Measurements from ENCODE around the gene C1QTNF7.

Gene C1QTNF7, protein sequence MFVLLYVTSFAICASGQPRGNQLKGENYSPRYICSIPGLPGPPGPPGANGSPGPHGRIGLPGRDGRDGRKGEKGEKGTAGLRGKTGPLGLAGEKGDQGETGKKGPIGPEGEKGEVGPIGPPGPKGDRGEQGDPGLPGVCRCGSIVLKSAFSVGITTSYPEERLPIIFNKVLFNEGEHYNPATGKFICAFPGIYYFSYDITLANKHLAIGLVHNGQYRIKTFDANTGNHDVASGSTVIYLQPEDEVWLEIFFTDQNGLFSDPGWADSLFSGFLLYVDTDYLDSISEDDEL

DNA sequence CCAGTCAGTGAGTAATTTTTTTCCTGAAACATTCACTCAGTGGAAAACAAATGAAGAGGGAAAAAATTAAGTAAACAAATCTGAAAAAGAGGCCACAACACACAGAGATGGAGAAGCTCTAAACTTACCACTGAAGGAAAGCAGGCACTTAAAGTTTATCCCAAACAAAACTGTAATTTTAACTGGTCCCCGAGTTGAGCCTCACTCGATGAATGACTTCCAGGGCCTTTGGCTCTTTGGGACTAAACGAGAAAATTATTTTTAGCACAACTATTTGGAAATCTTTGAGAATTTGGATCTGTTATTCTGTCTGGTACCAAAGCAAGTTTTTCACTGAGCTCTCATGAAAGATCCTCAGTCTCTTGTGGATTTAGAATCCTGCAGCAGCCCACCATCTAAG is at the start of gene C1QTNF7:
Gene C1QTNF7, plus strand, starts transcription at position 333 of the 400 bp plus-strand sequence. CDS start 7,711 bp downstream, outside the sequence.
- DNase-seq, result no peak

DNA sequence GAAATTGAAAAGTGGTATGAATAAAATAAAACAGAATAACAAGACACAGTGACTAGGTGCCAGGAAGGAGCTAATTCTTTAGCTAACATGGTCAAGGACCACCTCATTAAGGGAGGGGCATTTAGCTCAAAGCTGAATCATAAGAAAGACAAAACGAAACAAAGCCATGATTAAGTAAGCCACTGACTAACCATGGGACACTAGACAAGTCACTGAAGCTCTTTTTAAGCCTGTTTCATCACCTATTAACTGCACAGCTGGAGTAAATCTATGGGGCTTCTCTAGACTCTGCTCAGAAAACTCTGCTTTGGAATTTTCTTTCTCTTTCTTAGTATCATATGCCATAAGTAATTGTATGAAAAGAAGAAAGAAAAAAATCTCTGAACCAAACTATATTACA is 49.8 kb upstream of the C1QTNF7 start:
- DNase-seq, result no peak

DNA sequence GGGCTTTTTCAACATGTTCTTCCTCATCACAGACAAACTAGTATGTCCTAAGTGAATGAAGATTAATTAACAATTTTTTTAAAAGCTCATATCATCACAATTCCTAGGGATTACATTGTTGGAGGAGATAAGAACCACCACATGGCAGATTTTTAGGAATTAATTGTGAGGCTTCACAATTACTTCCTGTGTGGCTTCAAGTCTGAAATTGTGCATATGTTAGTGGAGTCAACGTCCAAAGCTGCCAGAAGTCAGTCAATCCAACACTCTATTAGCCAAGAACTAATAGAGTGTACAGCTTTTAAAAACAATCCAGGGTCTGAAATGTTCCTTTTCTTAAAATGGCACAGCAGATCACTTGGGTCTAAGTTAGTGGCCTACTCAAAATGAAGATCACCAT is 49.3 kb upstream of the C1QTNF7 start:
- no peak for DNase-seq

DNA sequence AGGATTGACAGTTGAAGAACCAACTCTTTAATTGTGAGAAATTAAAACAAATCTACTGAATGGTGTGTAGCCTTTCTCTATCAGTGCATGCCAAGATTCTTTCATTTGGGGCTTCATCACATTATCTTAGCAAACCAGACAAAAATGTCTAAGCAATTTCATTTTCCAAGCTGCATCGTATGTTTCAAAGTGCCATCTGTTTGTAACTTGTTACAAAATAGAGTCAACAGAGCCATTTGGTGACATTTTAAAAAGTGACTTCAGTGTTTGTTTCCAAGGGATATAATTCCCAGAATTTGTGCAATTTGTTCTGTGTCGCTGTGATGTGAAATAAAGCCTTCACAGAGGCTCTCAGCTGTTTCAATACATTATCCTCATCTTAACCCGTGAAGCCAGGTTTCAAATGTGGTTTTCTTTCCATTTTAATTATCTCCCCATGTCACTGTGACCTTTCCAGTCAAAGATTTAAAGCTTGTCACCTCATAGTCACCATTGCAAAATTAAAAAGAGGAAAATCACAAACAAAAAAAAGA is 46.0 kb upstream of the C1QTNF7 start:
- DNase-seq, result no peak

DNA sequence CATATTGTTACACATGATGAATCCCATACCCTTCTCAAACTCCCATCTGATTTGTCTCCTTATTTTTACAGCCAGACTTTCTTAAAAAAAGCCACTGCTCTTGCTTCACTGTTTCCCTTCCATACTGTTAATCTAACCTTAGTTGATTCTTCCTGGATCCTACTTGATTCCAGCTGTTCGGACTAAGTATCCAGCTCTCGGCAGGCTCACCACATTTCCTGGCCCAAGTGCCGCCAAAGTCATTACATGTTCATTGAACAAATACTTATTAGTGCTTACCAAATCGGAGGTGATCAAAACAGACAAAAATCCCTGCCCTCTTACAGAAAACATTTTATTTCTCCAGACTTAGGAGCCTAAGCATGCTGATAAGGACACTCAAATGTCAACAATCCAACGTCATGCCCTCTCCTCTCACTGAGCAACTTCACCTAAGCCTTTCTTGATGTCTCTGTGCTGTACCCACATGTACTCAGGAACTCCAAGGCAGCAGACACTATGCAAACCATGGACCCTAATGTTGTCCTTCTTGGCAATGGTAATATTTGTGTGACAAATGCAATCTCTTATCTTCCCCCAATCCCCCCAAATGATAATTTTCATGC is 45.1 kb upstream of the C1QTNF7 start:
- DNase-seq, result no peak

DNA sequence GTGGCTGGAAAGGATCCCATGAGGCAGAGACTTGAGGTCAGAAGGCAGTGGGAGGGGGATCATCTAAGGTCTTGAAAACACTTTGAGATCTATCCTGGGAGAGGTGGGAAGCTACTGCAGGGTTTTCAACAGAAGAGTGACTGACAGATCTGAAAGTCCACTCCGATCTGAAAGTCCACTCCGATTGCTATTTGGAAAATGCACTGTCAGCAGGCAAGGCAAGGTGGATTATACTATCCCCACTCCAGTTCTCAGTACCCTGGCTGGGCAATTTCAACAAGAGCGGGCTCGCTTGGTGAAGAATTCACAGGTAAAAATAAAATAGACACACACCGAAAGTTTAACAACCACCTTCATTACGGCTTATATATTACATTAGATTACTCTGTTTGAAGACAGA is 42.3 kb upstream of the C1QTNF7 start:
- DNase-seq, result no peak

DNA sequence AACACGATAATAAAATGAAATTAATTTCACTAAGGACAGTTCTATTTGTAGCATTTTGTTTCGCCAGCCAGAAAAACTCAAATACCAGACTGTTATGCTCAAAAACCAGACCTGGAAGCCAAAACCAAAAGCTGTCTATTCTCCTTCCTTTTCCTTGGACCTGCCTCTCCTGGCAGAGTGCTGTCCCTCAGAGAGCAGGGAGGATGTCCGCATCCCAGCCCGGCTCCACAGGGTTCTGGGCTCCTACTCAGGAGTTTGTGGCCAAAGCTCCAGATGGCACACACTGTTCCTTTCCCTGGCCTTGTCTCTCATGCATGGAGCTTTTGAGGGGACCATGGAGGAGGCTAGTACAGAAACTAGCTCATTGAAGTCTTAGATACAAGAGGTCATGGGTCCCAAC is 41.9 kb upstream of the C1QTNF7 start:
- DNase-seq, result no peak

DNA sequence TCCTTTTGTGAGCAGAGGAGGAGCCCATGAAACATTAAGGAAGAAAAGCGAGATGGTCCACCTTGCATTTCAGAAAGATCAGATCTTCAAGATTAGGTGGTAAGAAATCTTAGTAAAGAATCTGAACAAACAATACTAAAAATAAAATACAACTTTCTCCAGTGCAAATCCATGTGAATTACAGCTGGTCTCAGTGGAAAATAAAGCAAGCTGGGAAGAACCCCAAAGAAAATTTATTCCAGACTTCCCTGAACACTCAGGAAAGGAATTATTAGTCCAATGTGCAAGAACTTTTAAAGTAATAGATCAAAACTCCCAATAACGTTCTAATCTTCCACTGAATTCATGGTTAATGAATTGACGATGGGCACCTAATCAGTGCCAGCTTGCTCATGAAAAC is 37.3 kb upstream of the C1QTNF7 start:
- no peak for DNase-seq

DNA sequence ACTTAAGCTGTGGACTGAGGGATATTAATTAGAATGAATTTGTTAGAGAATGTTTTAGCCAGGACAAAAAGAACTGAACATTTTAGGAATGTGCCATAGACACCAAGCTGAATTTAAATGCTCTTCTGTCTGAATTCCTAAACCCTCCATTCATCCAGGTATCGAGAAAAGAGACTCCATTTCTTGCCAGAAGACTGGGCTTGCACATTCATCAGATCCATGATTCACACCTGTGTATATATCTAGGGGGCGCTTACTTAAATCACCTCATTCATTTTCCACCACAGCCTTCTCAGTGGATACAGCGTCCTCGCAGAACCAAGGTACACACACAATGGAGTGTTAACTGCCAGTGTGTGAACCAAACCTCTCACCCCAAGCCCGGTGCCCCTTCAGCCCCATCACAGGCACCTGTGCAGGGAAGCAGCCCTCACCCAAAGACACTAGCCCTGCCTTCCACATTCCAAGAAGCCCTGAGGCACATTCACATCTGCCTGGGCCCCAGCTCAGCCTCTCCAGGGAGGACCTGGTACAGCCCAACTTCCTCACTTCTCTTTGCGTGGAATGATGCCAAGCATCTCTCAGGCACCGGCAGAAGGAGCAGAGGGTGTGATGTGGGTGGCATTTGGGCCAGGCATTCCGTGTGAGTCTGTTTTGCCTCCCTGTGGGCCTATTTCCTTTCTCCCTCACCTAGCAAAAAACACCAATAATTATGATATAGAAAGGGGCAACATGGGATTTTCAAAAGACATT is 35.6 kb upstream of the C1QTNF7 start:
- DNase-seq, result no peak

DNA sequence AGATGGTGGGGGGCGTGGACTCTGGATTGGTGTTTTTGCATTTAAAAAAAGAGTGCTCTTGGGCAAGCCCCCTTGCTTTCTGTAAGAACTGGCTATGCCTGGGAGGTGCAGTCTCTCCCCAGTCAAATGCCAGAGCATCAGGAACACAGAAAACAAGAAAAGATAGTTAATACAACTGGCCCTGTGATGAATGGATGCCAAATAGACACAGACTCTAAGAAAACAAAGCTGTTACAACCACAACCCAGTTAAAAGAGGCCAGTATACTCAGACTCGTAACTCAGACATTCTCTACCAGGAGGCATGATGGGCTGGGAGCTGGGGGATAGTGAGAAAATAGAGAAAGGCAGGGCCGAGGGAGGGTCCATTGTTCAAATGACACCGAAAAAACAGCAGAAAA is 32.5 kb upstream of the C1QTNF7 start:
- no peak for DNase-seq

DNA sequence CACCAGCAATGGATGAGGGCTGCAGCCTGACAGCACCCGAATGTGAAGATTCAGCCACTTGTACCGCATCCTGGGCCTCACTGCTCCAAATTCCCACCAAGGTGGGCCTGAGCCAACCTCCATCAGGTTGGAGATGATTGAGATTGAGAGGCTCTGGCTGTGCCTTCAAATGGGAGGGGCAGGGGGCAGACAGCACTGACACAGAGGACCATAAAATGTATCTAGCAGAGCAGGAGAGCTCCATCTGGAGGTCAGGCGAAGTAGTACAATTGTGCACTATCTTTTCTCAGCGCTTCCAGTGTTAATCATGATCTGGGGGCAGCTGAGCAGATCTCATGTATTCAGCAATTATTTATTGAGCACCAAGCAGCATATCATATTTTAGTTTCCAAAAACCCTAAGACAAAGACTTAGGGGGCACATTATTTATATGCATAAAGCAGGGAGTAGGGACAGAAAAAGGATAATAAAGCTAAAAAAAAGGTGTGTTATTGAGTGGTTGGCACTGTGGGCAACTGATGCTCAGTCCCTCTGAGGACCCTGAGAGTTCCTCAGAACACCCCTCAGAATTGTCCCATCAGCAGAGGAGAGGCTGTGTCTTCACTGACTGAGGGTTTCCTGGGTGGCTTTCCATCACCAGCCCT is 31.6 kb upstream of the C1QTNF7 start:
- peak; percentile 61 for DNase-seq

DNA sequence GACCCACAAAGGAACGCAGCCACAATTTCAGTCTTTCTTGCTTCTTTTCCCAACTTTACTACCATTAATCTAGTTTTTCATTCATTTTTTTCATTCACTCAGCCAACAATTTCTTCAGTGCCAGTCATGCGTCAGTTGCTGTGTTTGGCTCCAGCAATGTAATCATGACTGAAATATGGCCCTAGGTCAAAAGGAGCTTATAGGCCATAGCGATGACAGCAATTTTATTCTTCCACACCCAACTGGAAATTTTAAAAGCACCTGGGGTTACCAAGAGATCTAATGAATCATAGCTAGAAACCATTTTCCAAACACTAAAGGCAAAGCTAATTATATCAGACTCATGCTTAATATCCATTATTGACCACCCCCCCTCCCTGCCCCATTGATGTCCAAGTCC is 29.8 kb upstream of the C1QTNF7 start:
- DNase-seq, result no peak

DNA sequence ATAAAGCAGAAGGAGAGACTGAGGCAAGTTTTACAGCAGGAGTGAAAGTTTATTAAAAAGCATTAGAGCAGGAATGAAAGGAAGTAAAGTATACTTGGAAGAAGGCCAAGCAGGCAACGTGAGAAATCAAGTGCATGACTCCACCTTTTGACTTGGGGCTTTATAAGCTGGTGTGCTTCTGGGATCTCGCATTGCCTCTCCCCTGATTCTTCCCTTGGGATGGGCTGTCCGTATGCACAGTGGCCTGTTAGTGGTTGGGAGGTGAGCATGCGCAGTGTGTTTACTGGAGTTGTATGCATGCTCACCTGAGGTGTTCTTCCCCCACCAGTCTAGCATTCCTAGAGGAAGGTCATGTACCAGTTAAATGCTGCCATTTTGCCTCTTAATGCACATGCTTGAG is 29.1 kb upstream of the C1QTNF7 start:
- DNase-seq, result no peak

DNA sequence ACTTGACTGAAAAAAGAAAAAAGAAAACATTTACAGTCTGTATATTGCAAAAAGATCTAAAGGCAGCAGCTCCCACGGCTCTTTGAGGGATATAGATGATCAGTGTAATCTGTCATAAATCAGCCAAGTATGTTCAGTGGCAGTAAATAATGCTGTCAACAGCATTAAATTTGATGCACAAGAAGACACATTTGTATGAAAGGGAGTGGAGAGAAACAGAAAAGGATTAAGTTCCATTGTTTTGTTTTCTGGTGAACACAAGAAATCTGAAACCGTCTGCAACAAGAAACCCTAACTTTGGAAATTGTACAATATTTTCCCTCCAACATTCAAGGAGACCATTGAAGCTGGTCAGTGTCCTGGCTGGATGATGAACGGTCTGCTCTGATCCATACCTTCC is 27.6 kb upstream of the C1QTNF7 start:
- no peak for DNase-seq

DNA sequence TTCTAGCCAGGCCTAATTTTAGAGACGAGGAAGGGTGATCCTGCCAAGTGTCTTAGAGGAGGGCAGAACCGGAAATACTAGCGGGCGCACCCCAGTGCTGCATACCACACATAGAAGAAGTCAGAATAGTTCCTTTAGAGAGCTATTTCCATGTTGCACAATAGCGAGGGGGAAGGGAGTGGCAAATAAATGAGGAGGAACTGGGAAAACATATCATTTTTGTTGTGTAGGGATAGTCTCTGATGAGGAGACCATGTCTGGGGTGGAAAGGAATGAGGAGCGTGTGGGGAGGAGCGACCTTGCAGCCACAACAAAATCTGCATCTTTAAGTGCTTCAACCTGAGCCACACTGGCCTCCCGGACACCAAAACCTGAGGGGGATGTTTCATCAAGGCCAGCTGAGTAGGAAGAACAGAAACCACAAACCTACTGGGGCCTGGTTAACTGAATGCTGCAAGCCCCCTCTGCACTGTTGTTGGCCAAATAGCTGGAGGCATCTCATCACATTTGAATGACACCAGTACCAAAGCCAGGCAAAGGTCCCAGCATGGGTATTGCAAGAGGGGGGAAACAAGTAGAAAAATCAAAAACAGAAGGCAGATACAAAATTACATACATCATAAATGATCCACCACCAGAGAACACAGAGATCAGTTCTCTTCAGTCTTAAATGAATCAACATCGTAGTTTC is 26.7 kb upstream of the C1QTNF7 start:
- DNase-seq, result peak; percentile 38

DNA sequence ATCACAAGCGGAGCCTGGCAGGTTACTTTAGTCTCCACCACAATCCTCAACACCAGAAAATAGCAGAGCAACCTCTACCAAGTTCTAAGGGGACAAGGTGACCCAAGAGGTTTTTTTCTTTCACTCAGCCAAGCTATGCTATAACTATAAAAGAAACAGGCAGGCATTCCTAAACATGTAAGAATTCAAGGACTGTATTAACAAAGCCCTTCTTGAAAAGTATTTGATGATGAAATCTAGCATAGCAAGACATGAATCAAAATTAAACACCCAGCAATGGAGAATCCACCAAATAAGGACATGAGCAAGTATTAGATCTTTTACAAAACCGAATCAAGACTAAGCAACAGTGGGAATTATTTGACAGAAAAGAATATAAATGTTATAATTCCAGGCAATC is 25.7 kb upstream of the C1QTNF7 start:
- DNase-seq, result no peak

DNA sequence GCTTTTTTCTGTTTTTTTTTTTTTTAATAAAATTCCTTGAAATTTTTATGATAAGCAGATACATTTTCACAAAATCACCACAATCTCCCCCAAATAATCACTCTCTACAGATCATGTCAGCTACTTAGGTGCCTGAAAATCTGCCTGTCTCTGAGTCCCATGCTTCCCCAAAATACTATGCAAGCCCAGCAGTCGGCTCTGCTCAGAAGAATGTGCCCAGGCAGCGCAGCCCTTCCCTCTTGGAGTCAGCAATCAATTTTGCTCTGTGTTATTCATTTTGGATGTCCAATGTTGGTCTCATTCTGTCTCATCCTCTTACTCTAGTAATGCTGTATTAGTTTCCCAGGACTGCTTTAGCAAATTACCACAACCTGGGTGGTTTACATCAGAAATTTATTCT is 24.9 kb upstream of the C1QTNF7 start:
- DNase-seq, result no peak

DNA sequence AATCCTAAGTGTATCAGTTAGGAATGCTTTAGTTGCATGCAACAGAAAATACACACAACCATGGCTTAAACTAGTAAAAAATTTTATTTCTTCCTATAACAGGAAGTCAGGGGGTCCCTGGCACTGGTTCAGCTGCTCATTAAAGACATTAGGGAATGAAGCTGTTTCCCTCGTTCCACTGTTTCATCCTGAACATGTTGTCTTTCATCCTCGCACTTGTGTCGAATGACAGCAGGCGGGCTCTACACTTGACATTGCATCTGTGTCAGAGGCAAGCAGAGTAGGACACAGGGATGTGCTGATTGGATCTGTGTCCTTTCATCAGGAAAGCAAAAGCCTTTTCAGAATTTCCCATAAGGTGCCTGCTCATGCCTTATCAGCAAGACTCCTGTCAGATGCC is 22.8 kb upstream of the C1QTNF7 start:
- no peak for DNase-seq

DNA sequence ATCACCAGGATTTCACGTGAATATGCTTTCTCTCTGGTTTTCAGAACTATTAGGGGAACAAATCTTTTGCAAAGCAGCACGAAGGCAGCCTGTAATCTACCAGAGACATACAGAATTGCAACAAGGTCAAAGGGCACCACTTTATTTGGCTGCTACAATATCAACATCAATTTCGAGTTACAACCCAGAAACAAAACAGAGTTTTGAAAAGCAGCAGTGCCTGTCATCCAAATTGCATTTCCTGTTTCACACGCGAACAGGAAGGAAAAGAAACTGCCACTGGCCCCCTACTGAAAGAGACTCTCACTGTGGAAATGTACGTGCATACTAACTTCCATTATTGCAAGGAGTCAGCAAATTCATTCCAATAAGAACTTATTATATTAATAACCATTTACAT is 17.1 kb upstream of the C1QTNF7 start:
- DNase-seq, result peak; percentile 37

DNA sequence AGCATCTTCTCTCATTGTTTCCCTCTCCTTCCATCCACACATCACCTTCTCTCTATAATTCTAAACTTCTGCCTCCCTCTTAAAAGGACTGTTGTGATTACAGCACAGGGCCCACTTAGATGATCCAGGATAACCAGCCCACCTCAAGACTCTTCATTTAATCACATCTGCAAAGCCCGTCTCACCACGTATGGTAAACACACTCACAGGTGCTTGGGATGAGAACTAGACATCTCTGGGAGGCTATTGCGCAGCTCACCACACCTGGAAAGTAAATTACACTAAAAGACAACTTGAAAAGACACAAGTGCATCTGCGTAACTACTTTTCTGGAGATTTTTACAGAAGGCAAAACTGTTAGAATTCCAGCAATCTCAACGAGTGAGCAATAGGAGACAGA is 15.4 kb upstream of the C1QTNF7 start:
- no peak for DNase-seq

DNA sequence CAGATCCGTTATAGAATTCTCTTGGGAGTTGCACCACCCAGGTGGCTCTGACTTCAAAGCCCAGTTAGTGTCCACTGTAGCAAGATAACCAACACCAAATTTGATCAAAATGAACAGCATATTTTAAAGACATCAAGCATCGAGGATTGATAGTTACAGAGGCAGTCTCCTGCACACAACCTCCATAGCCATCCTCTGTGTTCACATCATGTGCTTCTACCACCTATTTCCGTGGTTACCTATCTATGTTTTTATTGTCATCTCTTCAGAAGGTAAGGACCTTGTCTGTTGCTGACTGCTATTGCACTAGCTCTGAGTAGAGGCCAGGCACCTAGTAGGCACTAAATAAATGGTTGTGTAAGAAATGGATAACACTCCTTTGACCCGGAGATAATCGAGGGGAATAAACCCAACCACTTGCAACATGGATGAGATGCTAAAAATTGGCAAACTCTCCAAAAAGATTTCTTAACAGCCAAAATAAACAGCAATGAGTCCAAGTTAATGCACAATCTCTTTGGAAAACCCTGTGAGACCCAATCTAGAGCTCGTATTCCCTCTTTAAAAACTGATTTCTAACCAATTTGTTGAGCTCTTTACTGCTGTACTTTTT is 14.7 kb upstream of the C1QTNF7 start:
- DNase-seq, result no peak

DNA sequence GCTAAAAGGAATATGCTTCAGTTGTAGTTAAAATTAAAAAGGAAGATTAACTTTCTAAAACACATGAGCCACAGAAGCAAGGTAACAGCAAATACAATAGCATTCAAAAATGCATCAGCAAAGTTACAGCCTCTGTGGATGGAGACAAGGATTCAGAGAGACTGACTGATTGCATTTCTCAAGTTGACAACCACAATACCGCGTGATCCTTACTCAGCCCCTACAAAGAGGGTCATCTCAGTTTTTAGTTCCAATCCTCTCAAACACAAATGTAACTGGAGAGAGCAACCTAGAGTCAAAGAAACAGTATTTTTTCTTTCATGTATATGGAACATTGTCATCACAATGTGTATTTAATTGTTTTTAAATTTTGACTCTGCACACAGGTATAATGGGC is 14.2 kb upstream of the C1QTNF7 start:
- no peak for DNase-seq

Measured in CD4-positive, alpha-beta T cell treated with Interleukin-10 for 1 hour (primary cell).